ENCODE results near the gene RNF17.
"Not testable (repeated sequence)": the region's sequence is repeated elsewhere in the genome, so short reads cannot be mapped to it uniquely, and the experiment has no call there.

RNF17 gene

DNA sequence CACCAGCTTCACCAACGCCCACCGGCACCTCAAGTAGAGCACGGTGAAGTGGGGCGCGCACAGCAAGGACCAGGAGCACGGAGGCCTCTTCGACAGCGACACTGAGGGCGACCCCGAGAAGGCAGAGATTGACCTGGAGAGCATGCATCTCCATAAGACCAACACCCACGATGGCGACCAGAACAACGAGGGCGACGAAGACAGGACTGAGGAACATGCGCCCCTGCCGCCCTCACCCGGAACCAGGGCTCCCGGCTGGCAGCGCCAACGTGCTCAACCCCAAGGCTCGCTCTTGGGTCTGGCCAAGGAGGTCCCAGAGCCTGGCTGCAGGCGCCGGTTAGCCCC lies 18.5 kb upstream of the RNF17 start:
- no peak for DNase-seq (ENCODE audit: low read depth in 2 of 2)

DNA sequence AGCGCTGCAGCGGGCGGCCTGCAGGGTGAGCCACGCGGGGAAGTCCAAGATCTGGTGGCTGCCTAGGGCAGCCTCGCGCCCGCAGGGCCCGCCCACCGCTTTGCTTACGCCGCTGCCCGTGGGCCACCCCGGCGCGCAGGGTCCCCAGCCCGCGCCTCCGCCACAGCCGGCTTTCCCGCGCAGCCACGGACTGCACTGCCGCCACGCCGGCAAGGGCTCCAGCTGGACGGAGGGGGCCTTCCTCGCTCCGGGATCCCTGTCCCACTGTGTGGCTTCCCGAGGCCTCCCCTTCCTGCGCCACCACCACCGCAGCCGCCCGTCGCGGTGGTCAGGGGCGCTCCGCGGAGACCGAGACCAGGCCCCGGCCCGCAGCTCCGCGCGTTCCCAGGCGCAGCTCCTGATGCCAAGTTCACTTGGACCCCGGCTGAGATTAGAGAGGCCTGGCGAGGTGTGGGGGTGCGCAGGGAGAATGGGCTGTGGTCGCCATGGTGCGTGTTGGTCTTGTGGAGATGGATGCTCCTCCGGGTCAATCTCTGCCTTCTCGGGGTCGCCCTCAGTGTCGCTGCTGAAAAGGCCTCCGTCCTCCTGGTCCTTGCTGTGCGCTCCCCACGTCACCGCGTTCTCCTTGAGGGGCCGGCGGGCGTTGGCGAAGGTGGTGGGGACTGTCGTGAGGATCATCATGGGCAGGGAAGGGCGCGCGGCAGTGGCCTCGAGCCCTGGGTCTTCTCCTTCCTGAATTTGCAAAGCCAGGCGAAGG lies 17.9 kb upstream of the RNF17 start:
- no peak for DNase-seq (ENCODE audit: low read depth in 2 of 2)

DNA sequence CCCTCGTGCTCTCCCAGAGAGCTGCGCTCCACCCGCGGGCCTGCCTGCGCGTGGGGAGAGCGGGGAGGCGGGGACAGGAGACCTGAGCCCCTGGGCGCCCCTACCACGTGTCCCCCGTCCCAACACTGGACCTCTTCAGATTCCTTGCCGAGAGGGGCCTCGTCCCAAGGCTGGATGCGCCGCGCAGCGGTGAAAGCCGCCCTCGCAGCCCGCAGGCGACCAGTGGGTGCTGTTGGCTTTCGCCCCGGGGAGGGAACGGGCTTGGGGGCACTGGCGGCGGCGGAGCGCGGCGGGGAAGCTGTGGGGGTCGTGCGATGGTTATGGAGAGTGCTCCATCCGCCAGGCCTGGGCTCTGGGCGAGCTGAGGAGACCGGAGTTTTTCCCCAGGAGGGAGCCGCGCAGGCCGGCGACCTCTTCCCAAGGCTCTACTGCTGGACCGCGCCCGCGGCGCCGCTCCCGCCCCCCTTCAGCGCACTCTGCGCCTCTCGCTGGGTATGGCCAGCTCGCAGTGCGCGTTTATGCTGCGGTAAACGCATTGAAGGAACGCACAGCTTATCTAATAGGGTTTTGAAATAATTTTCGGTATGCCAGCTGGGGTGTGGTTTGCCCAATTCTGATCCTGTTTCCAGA lies 17.2 kb upstream of the RNF17 start:
- DNase-seq (ENCODE audit: low read depth in 2 of 2): no peak

DNA sequence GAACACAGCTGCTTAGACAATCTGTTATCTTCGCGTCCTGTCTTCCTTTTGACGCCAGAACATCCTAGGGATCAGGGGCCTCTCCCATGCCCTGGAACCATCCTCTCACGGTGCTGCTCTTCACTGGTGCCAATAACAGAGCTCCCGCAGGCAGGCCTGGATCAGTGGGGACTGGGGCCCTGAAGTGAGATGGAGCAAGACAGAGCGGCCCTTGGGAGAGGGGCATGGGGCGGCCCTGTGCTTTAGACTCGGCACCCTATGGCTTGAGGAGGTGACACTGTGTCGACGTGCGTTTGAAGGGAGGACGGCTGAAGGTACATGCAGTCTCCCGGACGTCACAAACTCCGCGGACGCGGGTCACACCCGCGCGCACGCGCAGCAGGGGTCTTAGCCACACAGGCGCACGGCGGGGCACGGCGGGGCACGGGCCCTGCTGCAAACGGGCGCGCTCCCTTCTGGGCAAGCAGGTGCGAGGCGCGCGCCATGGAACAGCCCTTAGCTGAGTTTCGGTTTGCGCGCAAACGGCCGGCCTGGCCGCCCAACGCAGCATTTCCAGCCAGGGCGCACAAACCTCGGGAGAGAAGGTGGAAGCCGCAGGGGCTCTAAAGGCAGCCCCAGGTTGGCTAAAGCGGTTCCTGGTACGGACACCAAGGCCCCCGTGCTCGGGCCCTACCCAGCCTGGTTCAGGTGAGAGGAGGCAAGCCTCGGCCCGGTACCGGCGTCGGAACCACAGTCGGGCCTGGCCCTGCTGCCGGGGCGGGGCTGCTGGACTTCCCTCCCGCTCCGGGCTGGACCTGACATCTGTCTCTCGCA lies 16.5 kb upstream of the RNF17 start:
- DNase-seq (ENCODE audit: low read depth in 2 of 2): no peak

DNA sequence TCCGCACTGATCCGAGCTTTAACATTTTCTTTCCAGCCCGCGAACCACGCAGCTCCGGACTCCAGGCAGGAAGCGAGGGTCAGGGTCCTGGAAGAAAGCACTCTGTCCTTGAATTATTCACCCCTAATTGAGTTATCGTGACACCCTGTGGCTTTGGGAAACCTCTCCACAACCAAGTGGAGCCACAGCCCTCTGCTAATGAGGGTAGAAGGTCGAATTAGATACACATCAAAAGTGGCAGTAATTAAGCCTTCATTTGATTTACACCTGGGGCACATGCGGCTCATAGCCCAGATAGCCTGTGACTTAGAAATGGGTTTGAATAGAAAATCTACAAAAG lies 15.9 kb upstream of the RNF17 start:
- DNase-seq (ENCODE audit: low read depth in 2 of 2): no peak

DNA sequence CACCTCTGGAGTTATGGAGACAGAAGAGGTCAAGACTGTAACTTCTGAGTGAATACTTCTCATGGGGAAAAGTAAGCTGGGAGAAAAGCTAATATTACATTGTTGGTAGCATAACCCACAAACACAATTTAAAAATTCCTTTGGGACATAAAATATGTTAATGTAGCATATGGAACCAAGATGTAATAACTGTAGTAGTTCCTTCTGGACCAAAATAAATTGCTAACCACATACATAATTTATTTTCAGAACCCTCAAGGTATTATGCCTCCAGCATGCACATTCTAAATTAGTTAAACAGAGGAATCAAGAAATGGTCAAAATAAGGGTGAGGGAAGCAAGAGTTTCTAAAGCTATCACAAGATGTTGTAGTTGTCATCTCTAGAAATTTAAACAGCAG lies 4.8 kb upstream of the RNF17 start:
- DNase-seq (ENCODE audit: low read depth in 2 of 2): no peak

DNA sequence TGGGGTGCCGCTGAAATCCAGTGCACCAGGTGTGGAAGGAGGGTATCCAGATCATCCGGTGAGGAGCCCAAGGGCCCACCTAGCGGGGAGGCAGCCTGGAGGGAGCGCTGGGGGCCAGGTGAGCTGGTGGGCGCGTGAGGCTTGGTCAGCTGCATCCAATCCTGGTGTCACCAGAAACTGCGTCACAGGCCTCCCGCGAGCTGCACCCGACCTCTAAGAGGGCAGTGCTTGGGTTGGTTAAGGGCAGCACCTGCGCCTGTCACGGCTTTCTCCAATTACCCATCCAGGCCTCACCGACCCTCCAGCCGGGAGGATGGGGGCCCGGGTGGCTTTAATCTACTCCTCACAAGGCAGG lies 284 bp downstream of the RNF17 start:
- DNase-seq (ENCODE audit: low read depth in 2 of 2): no peak

DNA sequence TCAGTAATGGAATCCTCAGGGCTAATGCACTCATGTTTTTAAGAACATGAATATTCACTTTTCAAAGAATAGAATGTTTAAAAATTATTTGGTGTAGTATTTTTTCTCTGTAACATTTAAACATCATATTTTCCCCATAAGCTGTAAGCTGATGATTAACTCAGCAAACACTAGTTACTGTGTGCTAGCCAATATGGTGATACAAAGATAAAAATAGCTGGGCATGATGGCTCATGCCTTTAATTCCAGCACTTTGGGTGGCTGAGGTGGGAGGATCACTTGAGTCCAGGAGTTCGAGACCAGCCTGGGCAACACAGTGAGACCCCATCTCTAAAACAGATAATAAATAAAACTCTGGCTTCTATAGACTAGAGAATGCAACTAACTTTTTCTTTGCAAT lies 13.2 kb downstream of the RNF17 start:
- no peak for DNase-seq (ENCODE audit: low read depth in 2 of 2)

DNA sequence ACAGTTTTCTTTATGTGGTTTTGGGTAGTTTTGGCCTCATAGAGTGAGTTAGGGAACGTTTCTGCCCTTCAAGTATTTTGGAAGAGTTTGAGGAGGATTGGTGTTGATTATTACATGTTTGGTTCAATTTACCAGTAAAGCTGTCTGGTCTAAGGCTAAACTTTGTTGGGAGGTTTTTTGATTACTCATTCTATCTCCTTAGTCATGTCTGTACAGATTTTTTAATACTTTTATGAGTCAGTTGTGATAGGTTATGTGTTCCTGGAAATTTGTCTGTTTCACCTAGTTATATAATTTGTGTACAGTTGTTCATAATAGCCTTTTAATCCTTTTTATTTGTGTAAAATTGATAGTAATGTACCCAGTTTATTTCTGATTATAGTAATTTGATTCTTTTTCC lies 20.4 kb downstream of the RNF17 start:
- no peak for DNase-seq (ENCODE audit: low read depth in 2 of 2)

DNA sequence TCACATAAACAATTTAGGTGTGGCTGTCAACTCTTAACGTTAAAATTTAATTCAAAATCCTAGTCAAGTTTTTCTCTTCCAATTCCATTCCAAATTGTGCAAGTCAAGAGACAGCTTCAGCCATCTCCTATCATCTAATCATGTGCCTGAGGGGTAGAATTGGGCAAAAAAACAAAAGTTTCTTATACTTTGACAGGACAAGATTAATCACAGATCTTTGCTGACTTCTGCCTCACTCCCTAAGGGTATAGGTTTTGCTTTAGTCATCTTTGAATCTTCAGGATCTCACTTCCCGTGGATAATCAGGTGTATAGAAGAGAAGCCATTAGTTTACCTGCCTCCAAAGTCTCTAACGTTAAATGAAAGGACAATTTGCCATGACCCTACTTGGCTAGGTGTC lies 24.6 kb downstream of the RNF17 start:
- no peak for DNase-seq (ENCODE audit: low read depth in 2 of 2)

DNA sequence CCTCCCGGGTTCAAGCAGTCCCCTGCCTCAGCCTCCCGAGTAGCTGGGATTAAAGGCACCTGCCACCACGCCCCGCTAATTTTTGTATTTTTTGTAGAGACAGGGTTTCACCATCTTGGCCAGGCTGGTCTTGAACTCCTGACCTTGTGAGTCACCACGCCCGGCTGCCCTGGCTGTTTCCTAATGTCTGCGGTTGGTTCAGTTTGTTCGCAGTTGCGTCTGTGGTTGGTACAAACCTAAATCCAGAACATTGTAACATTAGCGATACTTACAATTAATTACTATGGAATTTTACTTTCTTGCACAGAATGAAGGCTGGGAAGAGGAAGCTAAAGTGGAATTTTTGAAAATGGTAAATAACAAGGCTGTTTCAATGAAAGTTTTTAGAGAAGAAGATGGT lies 38.1 kb downstream of the RNF17 start:
- no peak for DNase-seq (ENCODE audit: low read depth in 2 of 2)

DNA sequence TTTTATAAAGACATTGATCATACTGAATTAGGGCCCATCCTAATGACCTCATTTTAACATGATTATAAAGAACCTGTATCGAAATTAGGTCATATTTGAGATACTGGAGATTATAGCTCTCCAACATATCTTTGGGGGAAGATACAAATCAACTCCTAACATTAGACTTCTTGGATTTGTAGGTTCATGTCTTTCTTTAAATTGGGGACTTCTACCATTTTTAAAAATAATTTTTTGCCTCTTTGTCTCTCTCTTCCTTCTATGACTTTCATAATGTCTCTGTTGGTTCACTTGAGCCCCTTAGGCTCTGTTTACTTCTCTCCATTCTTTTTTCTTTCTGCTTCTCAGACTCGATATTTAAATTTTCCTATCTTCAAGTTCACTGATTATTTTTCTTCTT lies 57.2 kb downstream of the RNF17 start:
- DNase-seq (ENCODE audit: low read depth in 2 of 2): no peak

DNA sequence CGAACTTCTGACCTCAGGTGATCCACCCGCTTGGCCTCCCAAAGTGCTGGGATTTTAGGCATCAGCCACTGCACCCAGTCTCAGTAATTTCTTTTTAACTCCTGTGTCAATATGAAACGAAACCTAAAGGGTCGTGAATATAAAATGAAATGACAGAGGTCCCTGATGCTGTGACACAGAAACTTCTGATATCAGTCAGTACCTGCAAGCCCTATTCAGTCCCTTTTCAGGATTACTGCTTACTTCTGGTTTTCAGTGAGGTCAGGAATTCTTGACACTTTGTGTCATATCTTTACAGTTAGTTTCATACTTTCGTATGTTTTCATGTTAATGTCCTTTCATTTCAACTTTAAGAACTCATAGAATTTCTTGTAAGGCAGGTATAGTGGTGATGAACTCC lies 58.7 kb downstream of the RNF17 start:
- DNase-seq (ENCODE audit: low read depth in 2 of 2): no peak

DNA sequence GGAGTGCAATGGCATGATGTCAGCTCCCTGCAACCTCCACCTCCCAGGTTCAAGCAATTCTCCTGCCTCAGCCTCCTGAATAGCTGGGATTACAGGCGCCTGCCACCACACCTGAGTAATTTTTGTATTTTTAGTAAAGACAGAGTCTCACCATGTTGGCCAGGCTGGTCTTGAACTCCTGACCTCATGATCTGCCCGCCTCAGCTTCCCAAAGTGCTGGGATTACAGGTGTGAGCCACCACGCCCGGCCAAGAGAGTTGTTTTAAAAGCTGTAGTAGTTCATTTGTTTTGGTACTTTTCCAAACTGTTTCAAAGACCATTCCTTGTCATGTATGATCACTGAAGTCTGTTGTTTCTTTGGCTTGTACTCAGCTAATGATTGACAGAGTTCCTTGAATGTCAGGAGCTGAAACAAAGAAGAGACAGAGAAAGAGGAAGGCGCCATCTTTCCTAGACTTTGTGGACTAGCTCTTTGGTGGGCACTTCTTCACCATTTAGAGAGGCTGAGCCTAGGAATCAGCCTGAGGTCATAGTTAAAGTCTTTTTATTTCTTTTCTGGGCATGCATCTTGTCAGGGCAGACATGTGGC lies 59.2 kb downstream of the RNF17 start:
- DNase-seq (ENCODE audit: low read depth in 2 of 2): not testable (repeated sequence)

DNA sequence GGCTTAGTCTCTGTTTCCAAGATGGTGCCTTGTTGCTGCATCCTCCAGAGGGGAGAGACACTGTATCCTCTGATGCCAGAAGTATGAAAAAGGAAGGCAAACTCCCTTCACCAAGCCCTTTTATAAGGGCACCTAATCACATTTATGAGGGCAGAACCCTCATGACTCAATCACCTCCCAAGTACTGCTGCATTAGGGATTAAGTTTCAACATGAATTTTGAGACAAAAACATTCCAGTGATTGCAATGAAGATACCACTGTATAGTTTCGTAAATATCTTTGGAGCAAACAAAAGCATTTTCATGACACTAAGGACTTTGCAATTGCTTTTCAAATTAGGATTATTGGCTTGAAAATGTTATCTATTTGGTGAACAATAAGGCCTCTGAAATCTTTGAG lies 63.8 kb downstream of the RNF17 start:
- no peak for DNase-seq (ENCODE audit: low read depth in 2 of 2)

DNA sequence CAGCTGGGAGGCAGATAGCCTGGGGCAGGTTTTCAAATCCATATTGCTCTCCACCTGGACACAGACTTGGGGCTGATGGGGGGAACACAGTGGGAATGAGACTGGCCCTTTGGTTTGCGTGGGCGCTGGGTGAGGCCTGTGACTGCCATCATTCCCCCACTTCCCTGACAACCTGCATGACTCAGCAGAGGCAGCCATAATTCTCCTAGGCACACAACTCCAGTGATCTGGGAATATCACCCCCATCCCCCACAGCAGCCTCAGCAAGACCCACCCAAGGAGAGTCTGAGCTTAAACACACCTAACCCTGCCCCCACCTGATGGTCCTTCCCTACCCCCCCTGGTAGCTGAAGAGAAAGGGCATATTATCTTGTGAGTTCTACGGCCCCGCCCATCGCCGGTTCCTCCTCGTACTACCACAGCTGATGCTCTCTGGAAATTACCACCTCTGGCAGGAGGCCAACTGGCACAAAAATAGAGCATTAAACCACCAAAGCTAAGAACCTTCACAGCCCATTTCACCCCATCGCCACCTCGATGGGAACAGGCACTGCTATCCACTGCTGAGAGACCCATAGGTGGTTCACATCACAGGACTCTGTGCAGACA lies 71.0 kb downstream of the RNF17 start:
- DNase-seq (ENCODE audit: low read depth in 2 of 2): no peak

DNA sequence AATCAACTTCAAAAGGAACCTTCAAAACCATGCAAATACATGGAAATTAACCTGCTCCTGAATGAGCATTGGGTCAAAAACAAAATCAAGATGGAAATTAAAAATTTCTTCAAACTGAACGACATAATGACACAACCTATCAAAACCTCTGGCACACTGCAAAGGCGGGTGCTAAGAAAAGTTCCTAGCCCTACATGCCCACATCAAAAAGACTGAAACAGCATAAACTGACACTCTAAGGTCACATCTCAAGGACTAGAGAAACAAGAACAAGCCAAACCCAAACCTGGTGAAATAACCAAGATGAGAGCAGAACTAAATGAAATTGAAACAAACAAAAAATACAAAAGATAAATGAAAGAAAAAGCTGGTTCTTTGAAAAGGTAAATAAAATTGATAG lies 73.6 kb downstream of the RNF17 start:
- DNase-seq (ENCODE audit: low read depth in 2 of 2): not testable (repeated sequence)

DNA sequence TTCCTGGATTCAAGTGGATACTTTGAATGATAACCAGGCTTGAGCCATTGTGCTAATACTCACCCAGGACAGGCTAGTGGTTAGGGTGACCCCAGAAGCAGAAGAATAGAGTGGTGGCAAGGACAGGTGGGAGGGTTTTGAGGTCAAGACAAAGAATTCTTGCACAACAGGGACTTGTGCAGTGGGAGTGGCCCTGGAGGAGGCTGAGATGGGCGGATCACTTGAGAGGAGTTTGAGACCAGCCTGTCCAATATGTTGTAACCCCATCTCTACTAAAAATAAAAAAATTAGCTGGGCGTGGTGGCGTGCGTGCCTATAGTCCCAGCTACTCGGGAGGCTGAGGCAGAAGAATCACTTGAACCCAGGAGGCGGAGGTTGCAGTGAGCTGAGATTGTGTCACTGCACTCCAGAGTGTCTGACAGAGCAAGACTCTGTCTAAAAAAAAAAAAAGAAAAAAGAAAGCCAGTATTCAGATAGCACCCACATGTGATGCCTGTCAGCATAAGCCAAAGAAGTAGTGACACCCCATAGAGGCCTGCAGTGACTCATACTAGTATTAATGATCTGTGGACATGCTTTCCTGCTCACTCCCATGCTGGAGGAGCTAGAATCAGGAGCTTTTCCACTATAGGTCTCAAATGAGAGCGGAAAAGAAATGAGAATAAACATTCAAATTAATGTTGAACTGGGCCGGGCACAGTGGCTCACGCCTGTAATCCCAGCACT lies 78.7 kb downstream of the RNF17 start:
- no peak for DNase-seq (ENCODE audit: low read depth in 2 of 2)

DNA sequence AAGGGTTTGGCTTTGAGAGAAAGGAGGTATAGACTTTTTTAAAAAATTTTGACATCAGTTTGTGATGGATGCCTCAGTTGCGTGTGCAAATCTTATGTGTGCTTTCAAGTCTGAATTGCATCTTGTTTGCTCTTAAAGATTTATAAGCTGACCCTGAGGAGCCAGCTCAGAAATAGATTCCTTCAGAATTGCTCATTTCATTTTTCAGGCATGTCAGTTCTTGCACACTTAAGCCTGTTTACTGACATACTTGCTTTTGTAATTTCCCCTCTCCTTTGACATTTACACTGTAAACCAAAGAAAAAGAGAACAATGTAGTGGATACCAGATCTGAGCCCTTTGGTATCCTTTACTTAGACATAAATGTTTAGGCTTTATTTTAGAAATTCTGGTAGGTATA lies 87.6 kb downstream of the RNF17 start:
- no peak for DNase-seq (ENCODE audit: low read depth in 2 of 2)

DNA sequence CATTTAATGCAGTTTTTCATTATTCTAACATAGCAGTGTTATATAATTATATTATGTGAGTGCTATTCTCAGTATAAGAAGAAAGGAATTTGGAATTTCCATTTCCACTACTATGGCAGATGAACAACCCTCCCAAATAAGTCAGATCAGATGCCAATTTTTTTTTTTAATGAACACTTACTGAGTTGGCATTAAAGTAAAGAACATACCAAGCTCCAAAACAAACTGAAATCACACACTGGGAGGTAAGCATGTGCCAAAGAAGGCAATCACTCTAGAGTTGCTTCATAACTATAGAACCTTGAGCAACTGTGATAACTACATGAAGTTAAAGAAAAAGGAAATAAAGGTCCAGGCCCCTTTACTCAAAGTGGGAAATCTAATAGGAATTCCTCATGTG lies 90.3 kb downstream of the RNF17 start:
- DNase-seq (ENCODE audit: low read depth in 2 of 2): no peak

DNA sequence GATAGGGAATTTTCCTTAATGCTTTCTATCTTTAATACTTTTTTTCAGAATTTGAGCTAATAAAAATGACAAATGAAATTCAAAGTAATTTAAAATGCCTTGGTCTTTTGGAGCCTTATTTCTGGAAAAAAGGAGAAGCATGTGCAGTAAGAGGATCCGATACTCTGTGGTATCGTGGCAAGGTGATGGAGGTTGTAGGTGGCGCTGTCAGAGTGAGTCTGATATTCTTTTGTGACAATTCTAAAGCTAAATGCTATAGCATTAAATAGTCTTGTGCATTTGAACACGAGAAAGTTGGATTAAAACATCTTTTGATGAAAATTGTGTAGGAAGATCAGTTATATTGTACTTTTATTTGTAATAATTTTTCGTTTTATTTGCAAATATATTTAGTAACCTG lies 95.0 kb downstream of the RNF17 start:
- no peak for DNase-seq (ENCODE audit: low read depth in 2 of 2)

DNA sequence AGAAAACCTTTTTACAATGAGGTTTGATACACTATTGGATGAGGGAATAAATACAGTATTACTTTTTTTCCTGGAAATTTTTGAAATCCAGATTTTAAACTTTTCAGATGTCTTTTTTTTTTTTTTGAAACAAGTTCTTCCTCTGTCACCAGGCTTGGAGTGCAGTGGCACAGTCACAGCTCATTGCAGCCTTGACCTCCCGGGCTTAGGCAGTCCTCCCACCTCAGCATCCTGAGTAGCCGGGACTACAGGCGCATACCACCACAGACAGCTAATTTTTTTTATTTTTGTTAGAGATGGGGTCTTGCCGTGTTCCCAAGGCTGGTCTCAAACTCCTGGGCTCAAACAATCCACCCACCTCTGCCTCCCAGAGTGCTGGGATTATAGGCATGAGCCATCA lies 96.8 kb downstream of the RNF17 start:
- no peak for DNase-seq (ENCODE audit: low read depth in 2 of 2)

Measured in stimulated activated CD8-positive, alpha-beta memory T cell treated with anti-CD3 and anti-CD28 coated beads, Interleukin-2, amount 100 ng/mL, for 1 hour (primary cell).